Measurements from ENCODE around the gene HRH3. TPM values are rescaled to one million over a fixed set of nuclear protein-coding genes. Genes with fewer than 3 reads are reported as not detected.

The HRH3 gene
- total RNA-seq, 3 donors from 2014 or later, result 0.09 TPM; not detected in 2

- H3K36me3 ChIP-seq (ENCODE audit: low read depth), result no peaks in the 10 kb centered on the region
- intact Hi-C loops (cut with DNase I, micrococcal nuclease), result no loop called here
Observed at GRCh38 chr20:62197801-62198200, 22.3 kb downstream of the HRH3 start.

GRCh38 chr20:62197311-62197710 lies 22.8 kb downstream of the HRH3 start:
- no peak for ATAC-seq
- TF ChIP-seq CTCF (IDR thresholded peaks at IDR 0.05), result no peak
- intact Hi-C loops (cut with DNase I, micrococcal nuclease), result no loop called here
- Histone ChIP-seq H3K4me3 (no peak overlapping the region), H3K9me3 (no peaks in the 10 kb centered on the region), H3K4me1 (ENCODE audit: low read depth) (no peaks in the 10 kb centered on the region), H3K36me3 (ENCODE audit: low read depth) (no peaks in the 10 kb centered on the region)
- DNase-seq, result peak in 1 of 3 donors; percentile 14

More at GRCh38 chr20:62197801-62198200, 22.3 kb downstream of the HRH3 start:
- Histone ChIP-seq H3K9me3 (no peaks in the 10 kb centered on the region), H3K4me3 (no peak overlapping the region), H3K4me1 (ENCODE audit: low read depth) (no peaks in the 10 kb centered on the region)
- no peak for TF ChIP-seq CTCF (IDR thresholded peaks at IDR 0.05)
- DNase-seq (peak in 2 of 3 donors; percentile 7 to 18), ATAC-seq (no peak)

- H3K4me1 ChIP-seq (ENCODE audit: low read depth), result no peaks in the 10 kb centered on the region
- H3K4me3 ChIP-seq, result no peak overlapping the region
- TF ChIP-seq CTCF (IDR thresholded peaks at IDR 0.05), result no peak
- DNase-seq (peak in 1 of 3 donors; percentile 2), ATAC-seq (no peak)
- intact Hi-C loops (cut with DNase I, micrococcal nuclease), result no loop called here
- no peaks in the 10 kb centered on the region for H3K9me3 ChIP-seq
- no peaks in the 10 kb centered on the region for H3K36me3 ChIP-seq (ENCODE audit: low read depth)
Observed at GRCh38 chr20:62196286-62196685, 23.8 kb downstream of the HRH3 start.

- ATAC-seq (no peak), DNase-seq (peak in 1 of 3 donors; percentile 23)
- intact Hi-C loops (cut with DNase I, micrococcal nuclease), result no loop called here
- H3K36me3 ChIP-seq (ENCODE audit: low read depth), result no peaks in the 10 kb centered on the region
- H3K4me3 ChIP-seq, result no peak overlapping the region
- TF ChIP-seq CTCF (IDR thresholded peaks at IDR 0.05), result no peak
- H3K4me1 ChIP-seq (ENCODE audit: low read depth), result no peaks in the 10 kb centered on the region
- H3K9me3 ChIP-seq, result no peaks in the 10 kb centered on the region
Observed at GRCh38 chr20:62195736-62196135, 24.3 kb downstream of the HRH3 start.

GRCh38 chr20:62195075-62195405 lies 25.0 kb downstream of the HRH3 start:
- ATAC-seq (no peak), DNase-seq (no peak)
- H3K4me3 ChIP-seq, result no peak overlapping the region
- intact Hi-C loops (cut with DNase I, micrococcal nuclease), result no loop called here
- TF ChIP-seq CTCF (IDR thresholded peaks at IDR 0.05), result no peak
- no peaks in the 10 kb centered on the region for H3K36me3 ChIP-seq (ENCODE audit: low read depth)
- no peaks in the 10 kb centered on the region for H3K9me3 ChIP-seq
- no peaks in the 10 kb centered on the region for H3K4me1 ChIP-seq (ENCODE audit: low read depth)

All from mucosa of descending colon (tissue), 3 donors.